ENCODE data around the gene MAFF.
A peak's percentile ranks its signal among the peaks of the same experiment; 100 is the strongest.

MAFF gene

DNA sequence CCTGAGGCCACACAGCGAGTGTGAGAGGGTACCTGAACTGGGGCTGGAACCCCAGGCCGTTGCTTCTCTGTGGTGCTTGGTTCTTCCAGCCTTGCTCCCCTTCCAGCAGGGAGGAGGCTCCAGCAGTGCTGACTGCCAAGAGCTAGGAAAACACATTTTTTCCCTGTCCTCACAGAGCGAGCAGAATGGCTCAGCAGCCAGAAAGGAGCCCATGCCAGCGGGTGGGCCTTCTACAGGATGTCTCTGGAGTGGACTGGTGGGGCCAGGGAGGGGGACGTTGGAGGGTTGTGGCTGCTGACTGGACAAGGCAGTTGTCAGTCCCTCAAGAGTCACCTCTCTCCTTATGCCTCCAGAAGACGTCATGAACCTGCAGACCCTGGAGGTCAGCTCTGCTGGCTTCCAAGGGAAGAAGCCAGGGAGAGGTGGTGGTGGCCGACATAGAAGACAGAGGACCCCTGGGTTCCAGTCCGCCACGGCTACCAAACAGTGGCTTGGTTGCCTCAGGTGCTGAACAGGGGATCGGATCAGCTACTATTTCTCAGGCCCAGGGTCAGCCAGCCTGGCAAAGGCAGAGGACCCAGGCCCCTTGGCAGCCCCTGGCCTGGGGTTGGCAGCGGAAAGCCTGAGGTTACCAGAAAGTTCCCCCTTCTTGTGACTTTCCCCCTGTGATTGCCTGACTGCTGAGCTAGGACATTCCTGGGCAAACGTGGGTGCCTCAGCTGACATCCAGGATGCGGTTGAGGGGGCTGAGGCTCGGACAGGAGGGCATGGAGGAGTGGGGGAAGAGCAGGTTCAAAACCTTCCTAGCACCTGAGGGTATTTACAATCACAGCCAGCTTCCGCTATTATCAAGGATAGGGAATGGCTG, 3.7 kb downstream of the MAFF start:
- DNase-seq = no peak

DNA sequence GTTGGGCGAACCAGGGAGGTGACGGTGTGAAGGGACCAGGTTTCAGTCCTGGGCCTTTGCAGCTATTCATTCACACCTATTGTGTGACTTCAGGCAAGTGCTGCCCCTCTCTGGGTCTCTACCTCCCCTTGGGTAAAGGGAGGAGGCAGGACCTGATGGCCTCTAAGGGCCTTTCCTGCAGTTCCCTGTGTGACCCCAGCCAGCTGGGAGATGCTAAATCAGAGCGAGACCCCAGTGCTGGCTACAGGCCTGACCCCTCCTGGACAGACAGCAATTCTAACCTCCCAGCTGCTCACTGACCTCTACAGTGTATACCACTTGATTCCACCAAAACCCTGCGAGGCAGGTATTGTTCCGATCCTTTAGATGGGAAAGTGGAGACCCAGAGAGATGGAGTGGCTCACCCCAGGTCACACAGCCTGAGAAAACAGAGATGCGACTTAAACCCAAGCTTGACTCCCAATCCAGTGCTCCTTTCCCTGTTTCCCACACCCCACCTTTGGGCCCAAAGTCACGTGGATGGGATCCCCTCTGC, 6.2 kb downstream of the MAFF start:
- DNase-seq = no peak

DNA sequence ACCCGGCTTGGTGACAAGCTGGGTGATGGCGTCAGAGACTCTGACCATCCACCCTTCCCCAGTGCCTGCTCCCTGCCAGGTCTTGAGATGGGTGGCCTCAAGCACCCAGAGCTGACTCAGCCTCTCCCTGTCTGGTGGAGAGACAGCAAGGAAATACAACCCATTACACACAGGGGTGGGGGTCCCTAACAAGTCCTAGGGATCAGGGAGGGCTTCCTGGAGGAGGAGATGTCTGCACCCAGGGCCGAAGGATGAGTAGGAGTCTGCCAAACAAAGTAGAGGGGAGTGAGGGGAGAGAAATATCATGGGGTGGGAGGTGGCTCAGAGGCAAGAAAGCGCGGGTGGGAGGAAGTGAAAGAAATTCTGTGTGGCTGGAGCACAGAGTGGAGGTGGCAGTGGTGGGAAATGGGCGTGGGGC, 6.8 kb downstream of the MAFF start:
- DNase-seq = no peak

DNA sequence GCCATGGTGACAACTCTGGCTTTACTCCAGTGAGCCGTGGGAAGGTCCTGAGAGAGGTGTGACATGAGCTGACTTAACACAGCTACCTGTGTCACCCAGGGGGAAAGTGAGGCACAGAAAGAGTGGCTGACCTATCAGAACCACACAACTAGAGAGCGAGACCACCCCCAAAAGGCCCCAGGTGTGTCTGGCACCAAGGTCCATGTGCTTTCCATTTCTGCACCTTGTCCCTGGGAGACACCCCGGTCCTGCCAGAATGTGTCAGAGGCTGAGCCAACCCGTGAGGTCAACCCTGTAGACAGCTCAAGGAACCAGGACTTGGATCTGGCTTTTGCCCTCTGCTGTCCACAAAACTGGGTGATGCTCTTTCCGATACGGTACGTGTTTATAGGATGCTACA, 9.8 kb downstream of the MAFF start:
- DNase-seq = no peak

DNA sequence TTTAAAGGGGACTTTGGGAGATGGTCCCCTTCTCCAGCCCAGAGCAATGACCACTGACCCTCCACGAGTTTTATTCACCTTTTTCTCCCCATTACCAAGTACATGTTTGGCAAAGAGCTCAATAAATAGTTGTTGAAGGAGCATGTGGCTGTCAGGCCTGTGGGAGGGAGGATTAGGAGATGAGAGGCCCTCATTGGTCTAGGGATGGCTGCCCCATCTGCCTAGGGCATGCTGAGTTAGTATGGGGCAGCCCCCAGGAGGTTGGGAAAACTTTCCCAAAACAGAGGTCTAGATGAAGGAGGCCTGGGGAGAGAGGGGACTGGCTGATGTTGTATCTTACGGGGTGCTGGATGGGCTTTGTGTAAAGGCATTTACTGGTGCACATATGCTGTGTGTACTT, 10.6 kb downstream of the MAFF start:
- no peak for DNase-seq

DNA sequence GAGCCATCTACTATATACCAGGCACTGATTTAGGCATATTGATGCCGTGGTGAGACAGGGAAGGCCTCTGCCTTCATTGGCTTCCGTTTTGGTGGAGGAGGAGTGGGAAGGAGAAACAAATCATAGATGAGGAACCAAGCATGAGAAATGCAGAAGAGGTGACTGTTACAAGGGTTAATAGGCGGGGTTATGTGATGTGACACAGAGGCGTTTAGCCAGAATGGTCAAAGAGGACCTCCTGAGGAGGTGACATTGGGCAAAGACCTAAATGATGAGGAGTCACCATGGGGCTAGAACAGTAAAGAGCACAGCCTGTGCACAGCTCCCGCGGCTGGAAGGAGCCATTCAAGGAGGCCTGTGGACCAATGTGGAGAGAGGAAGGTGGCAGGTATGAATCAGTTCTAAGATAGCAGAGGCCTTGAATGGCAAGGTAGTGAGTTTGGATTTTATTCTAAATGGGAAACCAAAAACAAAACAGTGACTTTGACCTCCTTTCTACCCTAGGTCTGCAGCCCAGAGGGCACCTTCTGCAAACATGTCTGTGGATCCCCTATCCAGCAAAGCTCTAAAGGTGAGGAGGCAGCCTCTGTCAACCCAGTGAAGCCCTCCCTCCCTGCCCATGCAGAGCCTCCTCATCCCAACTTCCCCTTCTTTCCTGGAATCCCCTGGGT, 11.7 kb downstream of the MAFF start:
- no peak for DNase-seq

DNA sequence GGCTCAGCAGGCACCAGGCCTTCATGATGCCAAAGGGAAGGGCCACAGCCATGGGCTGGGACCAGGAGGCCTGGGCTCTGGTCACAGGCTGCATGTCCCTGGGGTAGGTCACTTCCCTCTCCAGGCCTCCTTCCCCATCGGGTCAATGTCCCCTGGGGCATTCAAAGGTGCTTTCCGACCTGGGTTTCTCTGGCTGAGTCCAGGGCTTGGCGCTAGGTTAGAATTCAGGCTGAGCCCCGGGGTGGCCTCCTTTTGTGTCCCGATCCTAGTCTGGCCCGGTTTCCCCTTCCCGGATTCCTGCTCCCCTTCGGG, 12.2 kb downstream of the MAFF start:
- no peak for DNase-seq

DNA sequence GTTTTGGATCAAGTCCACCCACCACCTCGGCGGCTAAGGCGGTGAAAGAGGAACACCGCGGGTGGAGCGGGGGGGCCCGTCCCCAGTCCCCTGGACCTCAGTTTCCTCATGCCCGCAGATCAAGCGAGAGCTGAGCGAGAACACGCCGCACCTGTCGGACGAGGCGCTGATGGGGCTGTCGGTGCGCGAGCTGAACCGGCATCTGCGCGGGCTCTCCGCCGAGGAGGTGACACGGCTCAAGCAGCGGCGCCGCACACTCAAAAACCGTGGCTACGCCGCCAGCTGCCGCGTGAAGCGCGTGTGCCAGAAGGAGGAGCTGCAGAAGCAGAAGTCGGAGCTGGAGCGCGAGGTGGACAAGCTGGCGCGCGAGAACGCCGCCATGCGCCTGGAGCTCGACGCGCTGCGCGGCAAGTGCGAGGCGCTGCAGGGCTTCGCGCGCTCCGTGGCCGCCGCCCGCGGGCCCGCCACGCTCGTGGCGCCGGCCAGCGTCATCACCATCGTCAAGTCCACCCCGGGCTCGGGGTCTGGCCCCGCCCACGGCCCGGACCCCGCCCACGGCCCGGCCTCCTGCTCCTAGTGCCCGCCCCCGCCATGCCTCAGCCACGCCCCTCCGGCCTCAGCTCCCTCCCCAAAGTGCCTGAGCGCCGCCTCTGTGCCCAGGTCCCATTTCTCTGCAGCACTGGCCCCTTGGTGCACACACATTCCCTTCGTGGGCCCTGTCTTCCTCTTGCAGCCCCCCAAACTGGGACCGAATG, 12.7 kb downstream of the MAFF start:
- peak; percentile 75 for DNase-seq

DNA sequence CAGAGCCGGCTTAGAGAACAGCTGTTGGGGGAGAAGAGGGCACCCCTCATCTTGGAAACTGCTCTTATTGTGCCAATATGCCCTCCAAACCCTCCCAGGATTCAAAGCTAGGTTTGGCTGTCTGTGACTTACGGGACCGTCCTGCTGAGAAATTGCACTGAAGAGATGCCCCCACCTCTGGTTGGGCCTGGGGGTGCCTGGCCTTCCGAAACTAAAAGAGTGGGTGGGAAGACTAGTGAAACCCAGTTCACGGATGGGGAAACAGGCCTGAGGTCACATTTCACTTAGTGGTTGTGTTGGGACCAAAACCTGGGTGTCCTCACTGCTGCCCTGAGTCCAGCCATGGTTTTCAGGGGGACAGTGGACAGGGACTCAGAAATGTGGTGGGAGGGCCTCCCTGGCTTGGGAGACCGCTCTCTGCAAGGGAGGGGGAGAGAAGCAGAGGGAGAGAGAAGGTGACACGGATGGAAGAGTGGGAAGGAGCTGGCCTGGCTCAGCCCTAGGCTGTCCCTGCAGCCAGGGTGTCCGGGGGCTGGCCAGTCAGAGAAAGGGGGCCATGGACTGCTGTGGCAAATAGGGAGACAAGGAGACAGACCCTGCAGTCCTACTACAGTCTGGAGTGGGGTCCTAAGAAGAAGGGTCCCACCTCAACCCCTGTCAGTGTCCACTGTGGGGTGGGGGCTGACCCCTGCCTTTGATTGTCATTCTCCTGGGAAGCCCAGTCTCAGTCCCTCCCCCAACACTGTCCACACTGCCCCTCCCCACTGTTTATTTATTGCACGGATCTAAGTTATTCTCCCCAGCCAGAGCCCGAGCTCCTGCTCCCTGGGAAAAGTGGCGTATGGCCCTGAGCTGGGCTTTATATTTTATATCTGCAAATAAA, 13.6 kb downstream of the MAFF start:
- no peak for DNase-seq

DNA sequence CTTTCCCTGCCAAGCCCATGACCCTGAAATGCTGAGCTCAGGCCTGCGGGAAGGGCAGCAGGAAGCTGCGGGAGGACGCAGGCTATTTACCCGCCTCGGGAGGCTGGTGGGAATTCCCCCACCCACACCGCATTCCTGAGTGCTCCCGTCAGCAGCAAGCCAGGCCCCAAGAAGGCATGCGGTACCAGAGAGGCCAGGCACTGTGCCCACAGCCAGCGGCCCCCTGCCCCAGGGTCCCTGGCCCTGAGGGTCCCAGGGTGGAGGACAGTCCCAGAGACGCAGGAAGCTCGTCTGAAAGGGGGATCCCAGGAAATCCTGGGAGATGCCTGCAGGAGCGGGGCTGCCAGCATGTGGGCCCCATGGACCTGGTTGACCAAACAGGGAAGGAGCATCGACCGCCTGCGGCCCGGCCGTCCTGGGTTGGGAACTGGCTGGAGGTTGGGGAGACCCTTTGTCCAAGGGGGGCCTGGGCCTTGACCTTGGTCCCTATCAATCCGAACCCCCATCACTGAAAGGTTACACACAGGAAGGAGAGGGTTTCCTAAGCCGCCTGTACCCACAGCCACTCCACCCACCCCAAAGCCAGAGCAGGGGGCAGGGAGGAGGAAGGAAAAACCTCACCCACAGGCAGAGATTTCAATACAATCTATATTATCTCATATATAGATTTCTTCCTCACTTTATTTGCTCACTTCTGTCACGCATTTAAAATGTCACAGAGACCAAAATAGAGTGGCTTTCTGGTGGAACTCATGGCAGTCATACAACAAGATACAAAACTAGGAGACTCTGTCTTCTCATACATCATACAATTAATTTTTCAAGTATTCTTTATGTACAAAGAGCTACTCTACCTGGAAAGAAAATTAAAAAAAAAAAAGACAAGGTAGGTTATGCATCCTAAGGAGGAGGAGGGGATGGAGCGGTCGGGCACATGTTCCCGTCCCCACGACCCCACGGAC, 17.1 kb downstream of the MAFF start:
- DNase-seq = peak; percentile 63

DNA sequence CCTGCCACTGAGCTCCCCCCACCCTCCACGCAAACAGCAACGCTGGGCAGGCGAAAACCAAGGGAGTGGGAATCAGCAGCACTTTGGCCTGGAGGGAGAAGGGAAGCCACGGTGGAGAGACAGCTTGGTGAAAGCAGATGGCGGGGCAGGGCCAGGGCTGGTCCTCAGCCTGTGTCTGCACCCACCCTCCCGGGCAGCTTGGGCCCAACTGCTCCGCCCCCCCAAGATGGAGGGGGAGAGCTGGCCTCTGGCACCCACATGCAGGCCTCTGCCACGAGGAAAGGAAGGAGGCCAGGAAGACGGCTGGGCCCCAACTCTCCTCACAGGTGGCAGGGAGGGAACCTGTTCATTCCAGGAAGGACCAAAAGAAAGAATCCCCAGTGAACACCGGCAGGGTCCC, 17.8 kb downstream of the MAFF start:
- DNase-seq = no peak

DNA sequence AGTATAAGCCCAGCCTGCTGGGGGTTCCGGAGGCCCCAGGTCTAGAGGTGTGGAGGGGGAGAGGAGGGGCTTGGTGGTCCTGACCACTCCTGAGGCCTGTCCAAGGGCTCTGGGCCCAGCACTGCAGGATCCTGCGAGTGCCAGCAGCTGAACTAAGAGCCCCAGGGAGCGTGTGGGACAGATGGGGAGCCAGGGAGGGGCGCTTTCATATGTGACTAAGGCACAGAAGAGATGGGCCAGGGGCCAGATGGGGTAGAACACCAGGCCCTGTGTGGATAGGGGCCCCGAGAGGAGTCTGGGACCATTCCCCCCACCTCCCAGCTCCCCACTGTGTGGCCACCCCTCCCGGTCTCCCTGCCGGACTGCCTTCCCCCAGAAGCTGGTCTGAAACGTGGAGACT, 18.4 kb downstream of the MAFF start:
- no peak for DNase-seq

DNA sequence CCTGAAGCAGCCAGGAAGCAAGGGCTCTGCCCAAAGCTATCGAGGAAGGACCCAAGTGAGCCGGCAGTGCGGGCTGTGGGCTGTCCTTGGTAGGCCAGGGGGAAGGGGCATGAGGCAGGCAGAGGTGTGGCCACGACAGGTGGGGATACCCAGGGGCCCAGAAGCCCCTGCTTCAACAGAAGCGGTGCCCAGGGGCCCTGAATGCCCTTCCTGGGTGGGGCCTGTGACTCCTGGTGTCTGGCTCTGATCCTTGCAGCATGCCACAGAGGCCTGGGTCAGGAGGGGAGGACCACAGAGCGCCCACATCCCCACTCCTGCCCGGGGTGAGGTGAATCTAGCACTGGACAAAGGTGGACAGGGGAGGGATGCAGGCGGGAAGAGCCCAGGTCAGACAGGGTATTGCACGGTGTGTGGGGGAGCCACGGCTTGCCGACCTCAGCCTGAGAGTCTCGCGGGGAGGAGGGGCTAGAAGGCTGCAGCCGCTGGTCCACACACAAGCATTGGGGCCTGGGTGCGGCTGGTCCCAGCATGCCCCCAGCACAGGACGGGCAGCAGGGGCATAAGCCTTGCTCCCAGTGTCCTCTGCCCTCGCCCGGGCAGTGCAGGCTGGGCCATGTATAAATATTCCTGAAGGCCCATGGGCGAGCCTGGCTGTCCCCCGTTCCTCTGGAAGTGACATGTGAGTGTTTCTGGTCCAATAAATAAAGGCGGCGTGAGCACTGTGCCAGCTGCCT, 19.0 kb downstream of the MAFF start:
- no peak for DNase-seq

DNA sequence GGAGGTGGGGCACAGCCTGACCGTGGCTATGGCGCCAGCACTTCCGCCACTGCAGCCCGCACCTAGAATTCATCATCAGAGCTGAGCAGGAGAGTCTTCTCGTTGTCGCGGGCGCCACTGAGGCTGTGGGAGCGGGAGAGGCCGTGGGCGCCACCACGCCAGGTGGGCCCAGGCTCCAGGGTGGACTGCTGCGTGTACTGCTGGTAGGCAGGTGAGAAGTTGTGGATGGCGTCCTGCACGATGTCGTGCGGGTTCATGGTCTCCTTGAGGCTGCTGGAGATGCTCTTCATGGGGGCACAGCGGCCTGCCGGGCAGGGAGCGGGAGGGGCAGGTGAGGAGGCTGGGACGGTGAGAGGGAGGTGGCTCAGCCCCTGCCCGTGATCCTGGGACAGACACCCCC, 19.6 kb downstream of the MAFF start:
- DNase-seq = no peak

DNA sequence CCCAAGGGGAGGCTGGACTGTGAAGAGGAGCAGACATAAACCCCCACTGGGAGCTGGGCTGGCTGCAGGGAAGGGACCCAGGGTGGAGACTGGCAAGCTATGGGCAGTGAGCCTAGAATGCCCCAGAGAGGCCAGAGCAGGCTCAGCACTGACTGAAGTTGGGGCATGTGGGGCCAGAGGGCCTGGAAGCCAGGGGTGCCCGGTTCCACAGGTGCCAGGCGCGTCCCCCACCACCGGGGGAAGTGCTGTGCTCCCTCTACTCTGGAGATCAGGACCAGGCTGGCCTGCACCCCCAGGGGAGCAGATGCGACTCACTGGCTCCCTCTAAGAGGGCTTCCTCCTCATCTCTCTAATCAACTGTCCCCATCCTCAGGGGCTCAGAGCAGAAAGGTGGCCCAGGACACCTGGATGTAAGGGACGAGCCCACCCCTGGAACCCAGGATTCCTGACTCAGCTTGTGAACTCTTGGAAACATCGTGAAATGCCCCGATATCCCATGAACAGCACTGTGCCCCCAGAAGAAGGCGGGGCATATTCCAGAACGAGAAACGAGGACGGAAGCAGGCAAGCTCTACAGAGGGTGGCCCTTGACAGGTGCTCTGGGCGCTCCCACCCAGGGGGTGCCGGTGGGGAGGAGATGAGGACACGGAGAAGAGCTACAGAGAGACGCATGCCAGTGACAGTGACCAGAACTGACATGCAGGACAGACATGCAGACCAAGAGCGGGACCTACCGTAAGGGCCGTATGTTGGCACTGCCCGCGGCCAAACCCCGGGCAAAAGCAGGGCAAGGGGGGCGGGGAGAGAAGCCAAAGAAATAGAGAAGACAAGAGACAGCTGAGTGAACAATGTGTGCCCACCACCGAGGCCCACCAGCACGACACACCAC, 20.4 kb downstream of the MAFF start:
- DNase-seq = no peak

DNA sequence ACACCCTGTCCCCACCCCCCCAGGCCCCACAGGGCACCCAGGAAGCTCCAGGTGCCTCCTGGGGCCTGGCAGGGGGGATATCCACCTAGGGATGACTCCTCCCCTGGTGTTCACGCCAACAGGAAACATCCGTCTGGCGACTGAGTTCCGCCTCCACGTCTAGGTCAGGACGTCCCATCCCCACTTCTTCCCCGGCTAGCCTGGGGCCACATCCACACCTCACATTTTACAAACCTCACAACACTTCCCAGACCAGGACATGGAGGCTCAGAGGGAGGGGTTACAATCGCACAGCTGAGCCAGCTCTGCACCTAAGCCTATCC, 21.0 kb downstream of the MAFF start:
- DNase-seq = no peak

DNA sequence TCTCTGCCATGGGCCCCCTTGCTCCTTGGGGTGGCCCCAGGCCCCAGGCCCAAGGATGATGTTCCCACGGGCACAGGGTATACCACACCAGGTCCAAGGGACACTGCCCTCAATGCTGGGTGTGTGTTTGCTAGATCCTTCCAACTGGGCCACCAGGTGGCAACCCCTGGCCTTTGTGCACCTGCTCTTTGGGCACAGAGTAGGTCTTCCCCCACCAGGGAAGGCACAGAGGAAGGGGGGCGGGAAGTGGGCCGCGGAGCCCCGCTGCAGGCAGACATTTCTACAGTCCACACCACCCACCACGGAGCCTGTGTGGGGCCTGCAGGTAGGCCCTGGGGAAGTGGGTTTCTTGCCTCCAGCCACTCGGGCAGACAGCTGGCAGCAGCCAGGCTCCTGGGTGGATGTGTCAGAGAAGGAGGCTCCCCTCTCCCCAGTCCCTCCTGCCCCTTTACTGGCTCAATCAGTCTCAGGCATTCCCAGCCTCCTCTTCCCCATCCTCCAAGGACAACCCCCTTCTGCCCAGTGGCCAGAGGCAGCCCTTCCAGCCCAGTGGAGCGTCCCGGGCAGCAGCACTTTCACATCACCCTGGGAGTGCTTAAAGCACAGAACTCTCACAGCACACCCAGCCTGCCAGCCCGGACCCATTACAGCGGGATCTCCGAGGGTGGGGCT, 21.6 kb downstream of the MAFF start:
- DNase-seq = no peak

DNA sequence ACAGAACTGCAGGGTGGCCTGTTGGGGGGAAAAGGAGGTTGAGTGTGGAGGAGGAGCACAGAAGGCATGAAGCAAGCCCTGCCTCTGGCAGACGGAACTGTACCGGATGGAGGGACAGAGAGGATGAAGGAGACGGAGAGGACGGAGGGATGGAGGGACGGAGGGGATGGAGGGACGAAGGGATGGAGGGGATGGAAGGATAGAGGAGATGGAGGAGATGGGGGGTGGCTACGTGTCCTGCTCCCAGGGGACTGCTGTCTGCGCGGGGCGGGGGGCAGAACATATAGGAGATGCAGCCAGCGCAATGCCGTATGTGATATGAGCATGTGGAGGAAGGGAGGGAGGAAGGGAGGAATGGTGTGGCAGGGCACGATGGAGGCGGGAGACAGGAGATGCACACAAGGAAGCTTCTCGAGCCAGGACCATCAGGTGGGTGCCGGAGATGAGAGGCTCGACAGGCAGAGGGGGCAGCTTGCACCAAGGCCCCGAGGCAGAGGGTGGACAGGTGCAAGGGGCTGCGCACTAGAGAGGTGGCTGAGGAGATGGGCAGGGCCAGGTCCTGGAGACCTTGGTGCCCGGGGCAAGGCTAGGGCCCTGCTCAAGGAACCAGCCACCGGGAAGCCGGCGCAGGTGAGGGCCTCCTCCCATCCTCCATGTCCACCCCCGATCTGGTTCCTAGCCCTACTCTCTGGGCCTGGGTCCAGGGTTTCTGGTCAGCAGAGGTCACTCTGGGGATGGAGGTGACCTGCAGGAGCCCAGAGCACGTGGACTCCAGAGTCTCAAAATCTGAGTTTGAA, 25.3 kb downstream of the MAFF start:
- DNase-seq = no peak

All from activated CD4-positive, alpha-beta T cell treated with anti-CD3 and anti-CD28 coated beads for 48 hours (primary cell).